ENCODE results near the gene NDUFB10.
A peak's percentile ranks its signal among the peaks of the same experiment; 100 is the strongest.

DNA sequence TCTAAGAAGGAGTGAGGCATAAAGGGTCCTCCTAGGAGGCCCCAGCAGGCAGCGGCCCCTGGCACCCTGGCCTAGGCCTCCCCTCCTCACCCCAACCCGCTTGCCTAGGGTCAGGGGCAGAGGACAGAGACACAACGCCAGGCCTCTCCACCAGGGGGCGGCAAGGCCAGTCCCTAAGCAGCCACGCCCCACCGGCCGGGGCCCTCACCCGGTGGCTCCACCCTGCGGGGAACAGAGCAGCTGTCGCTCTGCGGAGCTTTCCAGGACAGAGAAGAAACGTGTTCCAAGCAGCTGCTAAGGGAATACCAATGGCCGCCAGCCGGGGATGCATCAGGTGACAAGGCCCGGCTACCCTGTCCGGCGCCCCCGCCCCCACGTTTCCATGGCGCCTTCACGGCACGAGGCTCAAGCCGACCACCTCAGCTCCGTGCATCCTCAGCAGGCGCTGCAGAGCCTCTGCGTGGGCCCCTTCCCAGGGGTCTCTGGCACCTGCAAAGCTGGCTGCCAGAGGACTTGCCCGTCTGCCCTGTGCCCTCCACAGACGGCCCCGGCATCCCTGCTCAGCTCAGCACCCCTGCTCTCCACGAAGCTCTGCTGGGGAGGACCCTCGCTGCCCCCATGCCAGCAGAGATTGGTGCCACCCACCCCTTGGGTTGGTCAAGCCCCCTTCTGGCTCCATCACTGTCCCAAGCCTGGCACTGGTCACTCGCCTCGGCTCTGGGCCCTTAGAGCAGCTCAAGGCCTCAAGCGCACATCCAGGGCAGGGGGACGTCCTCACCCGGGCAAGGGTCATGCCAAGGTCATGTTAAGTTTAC is 44.7 kb downstream of the NDUFB10 start:
- TF ChIP-seq POLR2A (IDR thresholded peaks at IDR 0.05) = no peak
- TF ChIP-seq, protein P1, sequence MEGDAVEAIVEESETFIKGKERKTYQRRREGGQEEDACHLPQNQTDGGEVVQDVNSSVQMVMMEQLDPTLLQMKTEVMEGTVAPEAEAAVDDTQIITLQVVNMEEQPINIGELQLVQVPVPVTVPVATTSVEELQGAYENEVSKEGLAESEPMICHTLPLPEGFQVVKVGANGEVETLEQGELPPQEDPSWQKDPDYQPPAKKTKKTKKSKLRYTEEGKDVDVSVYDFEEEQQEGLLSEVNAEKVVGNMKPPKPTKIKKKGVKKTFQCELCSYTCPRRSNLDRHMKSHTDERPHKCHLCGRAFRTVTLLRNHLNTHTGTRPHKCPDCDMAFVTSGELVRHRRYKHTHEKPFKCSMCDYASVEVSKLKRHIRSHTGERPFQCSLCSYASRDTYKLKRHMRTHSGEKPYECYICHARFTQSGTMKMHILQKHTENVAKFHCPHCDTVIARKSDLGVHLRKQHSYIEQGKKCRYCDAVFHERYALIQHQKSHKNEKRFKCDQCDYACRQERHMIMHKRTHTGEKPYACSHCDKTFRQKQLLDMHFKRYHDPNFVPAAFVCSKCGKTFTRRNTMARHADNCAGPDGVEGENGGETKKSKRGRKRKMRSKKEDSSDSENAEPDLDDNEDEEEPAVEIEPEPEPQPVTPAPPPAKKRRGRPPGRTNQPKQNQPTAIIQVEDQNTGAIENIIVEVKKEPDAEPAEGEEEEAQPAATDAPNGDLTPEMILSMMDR (IDR thresholded peaks at IDR 0.05) = peak in 3 of 4 experiments; percentile 90 to 94 (median 90)
- TF ChIP-seq POLR2AphosphoS5 (IDR thresholded peaks at IDR 0.05) = no peak
- TF ChIP-seq EP300 (IDR thresholded peaks at IDR 0.05) = no peak
